Left ventricle myocardium inferior (tissue), 1 donor: ENCODE measurements around the gene RAPGEF1. TPM values are rescaled to one million over a fixed set of nuclear protein-coding genes. Genes with fewer than 3 reads are reported as not detected.

ENCODE experiments used
- DNase-seq: peaks from one replicate; pipeline ENCODE4 v3.0.0-alpha.2; 2020
- H3K27ac ChIP-seq: fragments of 200-600 bp; replicated peaks from 2 replicates; pipeline ENCODE4 v1.8.0; 2021
- H3K27me3 ChIP-seq: fragments of 200-600 bp; 2 replicates; pipeline ENCODE4 v1.8.0; 2021; ENCODE audit warnings: low read depth
- H3K36me3 ChIP-seq: fragments of 200-600 bp; 2 replicates; pipeline ENCODE4 v1.8.0; 2021
- H3K4me1 ChIP-seq: fragments of 200-600 bp; 2 replicates; pipeline ENCODE4 v1.8.0; 2021
- H3K4me3 ChIP-seq: fragments of 200-600 bp; 2 replicates; pipeline ENCODE4 v1.8.0; 2021; ENCODE audit warnings: mild to moderate bottlenecking, moderate library complexity
- H3K9me3 ChIP-seq: fragments of 200-600 bp; replicated peaks from 2 replicates; pipeline ENCODE4 v1.8.0; 2021
- CTCF ChIP-seq: fragments of 200-600 bp; IDR thresholded peaks from 2 replicates; pipeline ENCODE4 v1.8.0; 2021; ENCODE audit warnings: antibody characterized with exemption, mild to moderate bottlenecking, borderline replicate concordance
- intact Hi-C: fragments of 100-400 bp; cut with micrococcal nuclease; formaldehyde crosslinking; loops from one replicate; pipeline ENCODE4 v1.11.0; 2022
- total RNA-seq: library from RNA; stranded (reverse); fragmentation: NEBNext Ultra II Directional; extraction: Animal tissue kit (Norgen Biotek cat#: 25700); gene quantifications from one replicate; pipeline ENCODE4 v1.2.1, GENCODE V29; 2021
- donor health status: DM: no; HTN: yes; CAD: no; lungs with severe emphysema.

RAPGEF1 gene
- total RNA-seq, 1 donor from 2014 or later = 95.9 TPM

DNA sequence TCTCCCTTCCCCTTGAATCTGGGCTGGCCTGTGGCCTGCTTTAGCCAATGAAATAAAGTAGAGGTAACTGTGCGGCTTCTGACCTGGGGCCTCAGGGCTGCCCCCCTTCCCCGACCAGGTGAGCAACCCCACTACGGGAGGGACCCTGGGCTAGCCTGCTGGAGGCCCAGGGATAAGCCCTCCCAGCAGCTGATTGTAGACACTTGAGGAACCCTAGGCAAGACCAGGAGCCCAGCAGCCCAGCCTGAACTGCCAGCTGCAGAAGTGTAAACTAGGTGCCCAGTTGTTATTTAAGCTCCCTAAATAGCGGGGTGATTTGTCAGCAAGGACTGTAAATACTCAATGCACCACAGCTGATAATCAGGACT lies 41.3 kb downstream of the RAPGEF1 start:
- intact Hi-C loops = no loop called here

GRCh38 chr9:131697908-131698617 lies 41.8 kb downstream of the RAPGEF1 start:
- no peak for TF ChIP-seq CTCF
- peaks cover 99% of the 10 kb centered on the region for H3K4me1 ChIP-seq
- intact Hi-C loops = no loop called here

More for the DNA sequence above, 41.3 kb downstream of the RAPGEF1 start:
- TF ChIP-seq CTCF = no peak
- Histone ChIP-seq H3K27me3 (no peaks in the 10 kb centered on the region), H3K36me3 (no peaks in the 10 kb centered on the region), H3K4me1 (peaks cover 99% of the 10 kb centered on the region), H3K9me3 (no peaks in the 10 kb centered on the region), H3K27ac (peak overlapping the region; percentile 83), H3K4me3 (no peak overlapping the region)
- no peak for DNase-seq

DNA sequence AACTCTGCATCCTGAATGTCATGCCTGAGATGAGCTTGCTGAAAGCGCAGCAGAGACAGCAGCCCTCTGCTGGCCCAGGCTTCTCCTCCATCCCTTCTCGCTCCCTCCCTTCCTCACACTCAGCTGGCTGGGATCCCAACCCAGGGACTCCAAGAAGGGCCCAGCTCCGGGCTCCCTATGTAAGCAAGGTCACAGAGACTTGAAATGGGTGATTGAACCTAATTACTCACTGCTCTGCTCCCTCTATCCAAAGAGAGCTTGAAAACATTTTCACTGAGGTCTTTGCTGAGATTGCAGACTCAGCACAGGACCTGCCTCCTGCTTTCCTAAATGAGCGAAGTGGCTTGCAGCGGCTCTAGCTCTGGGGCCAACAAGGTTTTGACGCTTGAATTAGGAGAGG lies 42.8 kb downstream of the RAPGEF1 start:
- Histone ChIP-seq H3K36me3 (no peaks in the 10 kb centered on the region), H3K27ac (peak overlapping the region; percentile 83), H3K4me1 (peaks cover 99% of the 10 kb centered on the region), H3K27me3 (no peaks in the 10 kb centered on the region), H3K9me3 (no peaks in the 10 kb centered on the region), H3K4me3 (peak overlapping the region; percentile 1)
- intact Hi-C loops = no loop called here
- DNase-seq = peak; percentile 54
- TF ChIP-seq CTCF = peak; percentile 41

More at GRCh38 chr9:131697908-131698617, 41.8 kb downstream of the RAPGEF1 start:
- DNase-seq = no peak
- Histone ChIP-seq H3K36me3 (no peaks in the 10 kb centered on the region), H3K4me3 (no peak overlapping the region), H3K9me3 (no peaks in the 10 kb centered on the region), H3K27me3 (no peaks in the 10 kb centered on the region), H3K27ac (peak overlapping the region; percentile 83)

DNA sequence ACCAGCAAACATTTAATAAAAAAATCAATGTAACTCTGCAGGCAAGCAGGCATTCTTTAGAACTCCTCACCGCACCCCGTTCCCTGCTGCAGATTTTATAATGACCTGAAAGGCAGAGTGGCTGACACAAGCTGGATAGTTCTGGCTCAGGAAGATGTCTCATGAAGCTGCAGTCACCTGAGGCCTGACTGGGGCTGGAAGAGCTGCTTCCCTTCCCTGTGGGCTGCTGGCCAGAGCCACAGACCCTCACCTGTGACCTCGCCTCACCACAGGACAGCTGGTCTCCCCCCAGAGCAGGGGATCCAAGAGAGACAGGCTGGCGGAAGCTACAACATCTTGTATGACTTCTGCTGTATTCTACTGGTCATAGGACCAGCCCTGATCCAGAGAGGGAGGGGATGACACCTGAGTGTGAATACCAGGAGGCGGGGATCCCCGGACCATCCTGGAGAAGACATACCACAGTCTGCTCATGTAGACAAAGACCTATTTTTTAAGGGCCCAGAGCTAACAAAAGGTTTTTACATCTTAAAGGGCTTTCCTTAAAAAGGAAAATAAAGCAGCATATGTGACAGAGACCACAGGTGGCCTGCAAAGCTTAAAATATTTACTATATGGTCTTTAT lies 43.9 kb downstream of the RAPGEF1 start:
- peak overlapping the region; percentile 83 for H3K27ac ChIP-seq
- intact Hi-C loops = no loop called here
- H3K4me1 ChIP-seq = peaks cover 100% of the 10 kb centered on the region
- H3K36me3 ChIP-seq = no peaks in the 10 kb centered on the region
- no peak for TF ChIP-seq CTCF
- H3K27me3 ChIP-seq = no peaks in the 10 kb centered on the region
- H3K9me3 ChIP-seq = no peaks in the 10 kb centered on the region
- H3K4me3 ChIP-seq = no peak overlapping the region
- DNase-seq = no peak

GRCh38 chr9:131695366-131695765 lies 44.5 kb downstream of the RAPGEF1 start:
- Histone ChIP-seq H3K4me3 (no peak overlapping the region), H3K27ac (peak overlapping the region; percentile 22), H3K27me3 (no peaks in the 10 kb centered on the region), H3K4me1 (peaks cover 100% of the 10 kb centered on the region), H3K9me3 (no peaks in the 10 kb centered on the region), H3K36me3 (no peaks in the 10 kb centered on the region)
- DNase-seq = no peak
- intact Hi-C loops = no loop called here
- no peak for TF ChIP-seq CTCF
